Stimulated activated effector memory CD8-positive, alpha-beta T cell treated with anti-CD3 and anti-CD28 coated beads, Interleukin-12 subunit alpha, Interleukin-12 subunit beta, amount 100 ng/mL, for 72 hours (primary cell): ENCODE results near the gene PIERCE2.
"Not testable (repeated sequence)": the region's sequence is repeated elsewhere in the genome, so short reads cannot be mapped to it uniquely, and the experiment has no call there.

ENCODE experiments used
- ATAC-seq: fragments of 150-1000 bp; cut with Tn5 transposase; 2 replicates; pipeline ENCODE4 v1.10.0; 2021
- DNase-seq, 2 donors: peaks; one replicate each; pipeline ENCODE4 v3.0.0; 2021 to 2022; ENCODE audit warnings: low spot score in 2 of 2
- H3K27ac Mint-ChIP-seq: one replicate; pipeline ENCODE4 v1.8.0; 2022; ENCODE audit warnings: mild to moderate bottlenecking, mixed read lengths
- H3K36me3 Mint-ChIP-seq: one replicate; pipeline ENCODE4 v1.8.0; 2022; ENCODE audit warnings: mild to moderate bottlenecking, mixed read lengths
- H3K4me1 Mint-ChIP-seq: one replicate; pipeline ENCODE4 v1.8.0; 2022; ENCODE audit warnings: mixed read lengths
- H3K4me3 Mint-ChIP-seq: one replicate; pipeline ENCODE4 v1.8.0; 2022; ENCODE audit warnings: mild to moderate bottlenecking, mixed read lengths
- H3K9me3 Mint-ChIP-seq: one replicate; pipeline ENCODE4 v1.8.0; 2022; ENCODE audit warnings: mixed read lengths

The PIERCE2 gene

DNA sequence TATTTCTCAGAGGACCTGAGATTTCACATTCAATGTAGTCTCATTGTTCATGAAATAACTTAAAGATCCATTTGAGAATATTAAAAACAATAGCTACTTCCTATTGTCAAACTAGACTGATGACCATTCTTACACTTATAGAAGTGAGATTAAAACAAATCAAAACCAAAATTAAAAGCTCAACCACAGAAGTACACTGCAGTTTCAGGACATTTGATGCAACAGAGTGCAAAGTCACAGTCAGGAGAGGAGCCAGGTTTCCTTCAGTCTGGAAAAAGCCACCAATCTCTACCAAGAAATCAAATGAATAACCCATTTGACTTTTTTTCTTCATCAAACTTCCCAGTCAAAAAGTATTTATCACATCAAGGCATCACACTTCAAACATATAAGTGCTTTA lies 5.6 kb upstream of the PIERCE2 start:
- Mint-ChIP-seq H3K4me3 (peak overlapping the region; percentile 7), H3K27ac (peak overlapping the region; percentile 14), H3K36me3 (no peaks in the 10 kb centered on the region), H3K4me1 (peaks cover 44% of the 10 kb centered on the region), H3K9me3 (no peaks in the 10 kb centered on the region)
- DNase-seq (no peak), ATAC-seq (peak; percentile 50)

DNA sequence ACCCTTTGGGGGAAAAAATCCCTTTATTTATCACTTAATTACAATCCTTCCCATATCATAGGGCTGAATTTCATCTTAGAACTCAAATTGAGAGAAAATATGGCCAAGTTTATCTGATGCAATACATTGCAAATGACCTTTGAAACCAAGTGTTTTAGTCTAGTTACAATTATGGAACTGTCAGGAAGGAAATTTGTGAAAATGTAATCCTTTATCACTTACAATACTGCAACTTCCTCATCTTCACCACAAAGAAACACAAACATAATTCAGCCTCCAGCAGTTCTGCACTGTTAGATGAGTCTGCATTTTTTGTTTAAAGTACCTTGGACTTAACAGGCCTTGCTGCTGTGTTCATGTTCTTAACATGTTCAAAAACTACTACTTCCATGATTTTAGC lies 4.8 kb upstream of the PIERCE2 start:
- ATAC-seq (no peak), DNase-seq (no peak)
- Mint-ChIP-seq H3K27ac (peak overlapping the region; percentile 14), H3K4me3 (peak overlapping the region; percentile 7), H3K36me3 (peaks cover 6% of the 10 kb centered on the region), H3K4me1 (peaks cover 39% of the 10 kb centered on the region), H3K9me3 (no peaks in the 10 kb centered on the region)

DNA sequence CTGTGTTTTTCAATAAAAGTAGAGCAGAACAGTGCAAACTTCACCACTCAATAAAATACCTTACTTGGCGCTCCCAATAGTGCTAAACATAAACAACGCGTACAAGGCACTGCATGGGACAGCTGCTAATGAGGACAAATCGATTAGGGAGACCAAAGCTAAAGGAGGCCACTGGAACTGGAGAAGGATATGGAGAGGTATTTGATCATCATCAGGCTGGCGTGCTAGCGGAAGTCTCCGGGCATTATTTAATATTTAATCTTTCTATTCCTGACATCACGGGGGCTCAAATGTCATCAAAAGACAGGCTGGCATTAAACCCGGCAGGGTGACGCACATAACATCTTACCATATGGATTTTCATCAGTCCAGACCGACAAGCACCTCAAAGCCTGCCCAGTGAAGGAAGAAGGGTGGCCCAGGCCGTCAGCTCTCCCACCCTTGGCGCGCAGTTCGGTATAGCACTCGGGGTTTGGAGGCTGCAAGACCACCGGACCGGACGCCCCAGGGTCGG lies 740 bp upstream of the PIERCE2 start:
- no peaks in the 10 kb centered on the region for H3K9me3 Mint-ChIP-seq
- DNase-seq (no peak), ATAC-seq (no peak)
- peaks cover 26% of the 10 kb centered on the region for H3K4me1 Mint-ChIP-seq
- peak overlapping the region; percentile 88 for H3K27ac Mint-ChIP-seq
- H3K36me3 Mint-ChIP-seq, result peaks cover 7% of the 10 kb centered on the region
- peak overlapping the region; percentile 82 for H3K4me3 Mint-ChIP-seq

DNA sequence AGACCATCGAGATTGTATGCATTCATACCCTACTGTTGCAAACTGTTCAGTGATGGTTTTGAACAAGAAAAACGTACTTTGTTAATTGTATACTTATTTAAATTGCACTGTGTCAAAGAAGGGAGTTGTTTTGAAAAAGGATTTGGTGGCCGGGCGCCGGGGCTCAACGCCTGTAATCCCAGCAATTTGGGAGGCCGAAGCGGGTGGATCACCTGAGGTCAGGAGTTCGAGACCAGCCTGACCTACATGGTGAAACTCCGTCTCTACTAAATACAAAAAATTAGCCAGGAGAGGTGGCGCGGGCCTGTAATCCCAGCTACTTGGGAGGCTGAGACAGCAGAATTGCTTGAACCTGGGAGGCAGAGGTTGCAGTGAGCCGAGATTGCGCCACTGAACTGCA lies 681 bp downstream of the PIERCE2 start:
- ATAC-seq, H3K27ac Mint-ChIP-seq, H3K9me3 Mint-ChIP-seq, H3K36me3 Mint-ChIP-seq: not testable (repeated sequence)
- H3K4me1 Mint-ChIP-seq, result peaks cover 12% of the 10 kb centered on the region
- H3K4me3 Mint-ChIP-seq, result peak overlapping the region; percentile 82
- peak in 1 of 2 donors; percentile 43 for DNase-seq

DNA sequence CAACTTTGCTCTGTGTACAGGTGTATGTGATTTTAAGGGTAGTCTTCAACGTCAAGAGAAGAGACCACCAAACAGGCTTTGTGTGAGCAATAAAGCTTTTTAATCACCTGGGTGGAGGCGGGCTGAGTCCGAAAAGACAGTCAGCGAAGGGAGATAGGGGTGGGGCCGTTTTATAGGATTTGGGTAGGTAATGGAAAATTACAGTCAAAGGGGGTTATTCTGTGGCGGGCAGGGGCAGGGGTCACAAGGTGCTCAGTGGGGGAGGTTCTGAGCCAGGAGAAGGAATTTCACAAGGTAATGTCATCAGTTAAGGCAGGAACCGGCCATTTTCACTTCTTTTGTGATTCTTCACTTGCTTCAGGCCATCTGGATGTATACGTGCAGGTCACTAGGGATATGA lies 9.4 kb downstream of the PIERCE2 start:
- peak overlapping the region; percentile 6 for H3K27ac Mint-ChIP-seq
- not testable (repeated sequence) for H3K4me3 Mint-ChIP-seq

DNA sequence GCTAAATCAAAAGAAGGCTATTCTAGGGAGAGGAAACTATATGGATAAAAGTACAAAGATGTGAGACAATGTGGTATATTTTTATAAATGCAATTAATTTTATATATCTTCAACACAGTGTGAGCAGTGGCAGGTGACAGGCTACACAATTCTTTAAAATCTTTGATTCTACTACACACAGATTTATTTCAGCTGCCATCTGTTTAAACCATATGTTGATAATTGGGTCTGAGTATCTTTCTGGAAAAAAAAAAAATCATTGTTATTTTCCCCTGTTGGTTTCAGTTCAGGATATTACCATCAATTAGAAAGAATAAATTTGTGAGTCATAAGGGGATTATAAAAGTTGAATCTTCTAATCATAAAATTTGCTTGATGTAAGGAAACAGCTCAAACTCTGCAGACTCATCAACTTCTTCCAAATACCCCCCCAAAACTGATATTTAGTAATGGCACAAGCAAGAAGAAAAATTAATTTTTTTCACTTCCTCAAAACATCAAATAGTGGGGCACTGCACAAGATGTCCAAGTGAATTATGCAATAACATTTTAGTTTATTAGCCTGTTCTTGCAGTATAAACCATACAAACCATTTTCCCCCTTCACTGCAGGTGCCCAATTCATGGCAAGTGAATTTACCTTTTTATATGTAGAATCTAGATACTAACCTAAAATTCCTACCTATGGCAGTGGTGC lies 12.0 kb downstream of the PIERCE2 start:
- ATAC-seq, result no peak
- Mint-ChIP-seq H3K36me3 (no peaks in the 10 kb centered on the region), H3K27ac (no peak overlapping the region), H3K4me1 (no peaks in the 10 kb centered on the region), H3K9me3 (no peaks in the 10 kb centered on the region), H3K4me3 (no peak overlapping the region)
- DNase-seq, result no peak

More for the DNA sequence above, 9.4 kb downstream of the PIERCE2 start:
- H3K4me1 Mint-ChIP-seq, DNase-seq, ATAC-seq, H3K9me3 Mint-ChIP-seq, H3K36me3 Mint-ChIP-seq: not testable (repeated sequence)

DNA sequence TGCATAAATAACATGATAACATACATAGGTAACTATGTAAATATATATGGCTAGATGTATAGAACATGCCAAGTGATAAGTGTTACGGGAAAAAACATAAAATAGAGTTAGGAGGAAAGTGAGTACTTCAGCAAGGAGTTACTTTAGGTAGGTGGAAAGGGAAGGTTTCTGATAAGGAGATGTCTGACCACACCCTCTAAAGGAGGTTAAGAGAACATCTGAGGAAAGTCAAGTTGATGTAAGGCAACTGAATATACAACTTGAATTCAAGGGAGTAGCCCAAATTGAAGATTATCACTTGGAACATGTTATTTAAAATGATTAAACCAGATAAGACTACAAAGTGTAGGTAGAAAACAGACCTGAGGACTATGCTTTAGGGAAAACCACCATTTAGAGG lies 13.8 kb downstream of the PIERCE2 start:
- DNase-seq (no peak), ATAC-seq (no peak)
- no peaks in the 10 kb centered on the region for H3K4me1 Mint-ChIP-seq
- H3K36me3 Mint-ChIP-seq, result no peaks in the 10 kb centered on the region
- no peak overlapping the region for H3K4me3 Mint-ChIP-seq
- H3K9me3 Mint-ChIP-seq, result no peaks in the 10 kb centered on the region
- no peak overlapping the region for H3K27ac Mint-ChIP-seq

DNA sequence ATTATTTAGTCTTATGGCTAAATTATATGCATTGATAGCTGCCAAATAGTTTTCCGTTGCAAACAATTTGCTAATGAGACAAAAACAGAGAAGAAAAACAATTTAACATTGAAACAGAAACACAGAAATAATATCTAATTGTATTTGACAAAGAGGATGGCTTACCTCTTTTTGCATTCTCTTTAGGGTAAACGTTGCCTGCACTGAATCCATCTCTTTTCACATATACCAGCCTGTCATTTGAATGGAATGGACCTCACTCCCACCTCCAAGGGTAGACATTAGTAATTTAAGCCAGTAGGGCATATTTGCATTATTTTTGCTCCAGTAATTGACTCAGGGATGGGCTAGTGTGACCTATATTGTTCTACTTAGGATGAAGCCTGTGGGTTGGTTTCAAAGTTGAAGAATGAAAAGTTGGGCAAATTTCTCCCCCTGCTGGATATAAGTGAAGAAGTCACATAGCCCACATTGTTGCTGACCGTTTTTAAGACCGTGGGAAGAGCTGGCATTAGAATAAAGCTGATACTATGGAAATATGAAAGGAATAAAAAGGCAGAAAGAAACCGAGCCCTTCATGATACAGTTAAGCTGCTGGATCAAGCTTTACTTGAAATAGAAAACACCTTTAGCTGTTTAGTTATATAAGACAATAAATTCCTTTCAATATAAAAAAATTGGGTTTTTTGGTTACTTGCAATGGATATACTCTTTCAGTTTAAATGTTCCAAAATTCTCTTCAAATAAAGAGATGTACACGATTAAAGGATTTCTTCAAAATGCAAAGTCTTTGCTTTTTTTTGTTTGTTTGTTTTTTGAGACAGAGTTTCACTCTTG lies 26.9 kb downstream of the PIERCE2 start:
- H3K27ac Mint-ChIP-seq, result no peak overlapping the region
- no peak overlapping the region for H3K4me3 Mint-ChIP-seq
- DNase-seq (no peak), ATAC-seq (peak; percentile 78)
- no peaks in the 10 kb centered on the region for H3K9me3 Mint-ChIP-seq
- H3K4me1 Mint-ChIP-seq, result no peaks in the 10 kb centered on the region
- no peaks in the 10 kb centered on the region for H3K36me3 Mint-ChIP-seq

DNA sequence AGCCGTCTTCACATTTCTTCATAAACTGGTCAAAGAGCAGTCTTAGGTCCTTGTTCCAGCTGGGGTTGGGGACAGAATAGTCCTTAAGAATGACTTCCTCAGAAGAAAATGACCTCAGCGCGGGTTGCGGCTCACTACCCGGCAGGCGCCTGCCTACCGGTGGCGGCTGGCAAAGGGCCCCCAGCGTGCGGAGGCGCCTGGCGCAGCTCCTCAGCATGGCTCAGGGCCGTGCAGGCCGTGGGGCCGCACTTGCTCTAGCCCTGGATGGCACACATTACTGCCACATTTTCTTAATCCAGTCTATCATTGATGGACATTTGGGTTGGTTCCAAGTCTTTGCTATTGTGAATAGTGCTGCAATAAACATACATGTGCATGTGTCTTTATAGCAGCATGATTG lies 34.8 kb downstream of the PIERCE2 start:
- not testable (repeated sequence) for H3K27ac Mint-ChIP-seq, ATAC-seq, H3K36me3 Mint-ChIP-seq, H3K4me1 Mint-ChIP-seq, H3K4me3 Mint-ChIP-seq, DNase-seq, H3K9me3 Mint-ChIP-seq

DNA sequence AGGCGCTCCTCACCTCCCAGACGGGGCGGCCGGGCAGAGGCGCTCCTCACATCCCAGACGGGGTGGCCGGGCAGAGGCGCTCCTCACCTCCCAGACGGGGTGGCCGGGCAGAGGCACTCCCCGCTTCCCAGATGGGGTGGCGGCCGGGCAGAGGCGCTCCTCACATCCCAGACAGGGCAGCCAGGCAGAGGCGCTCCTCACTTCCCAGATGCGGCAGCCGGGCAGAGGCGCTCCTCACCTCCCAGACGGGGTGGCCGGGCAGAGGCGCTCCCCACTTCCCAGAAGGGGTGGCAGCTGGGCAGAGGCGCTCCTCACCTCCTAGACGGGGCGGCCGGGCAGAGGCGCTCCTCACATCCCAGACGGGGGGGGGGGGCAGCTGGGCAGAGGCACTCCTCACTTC lies 37.6 kb downstream of the PIERCE2 start:
- H3K4me1 Mint-ChIP-seq, ATAC-seq, H3K36me3 Mint-ChIP-seq, H3K9me3 Mint-ChIP-seq, DNase-seq, H3K27ac Mint-ChIP-seq, H3K4me3 Mint-ChIP-seq: not testable (repeated sequence)

DNA sequence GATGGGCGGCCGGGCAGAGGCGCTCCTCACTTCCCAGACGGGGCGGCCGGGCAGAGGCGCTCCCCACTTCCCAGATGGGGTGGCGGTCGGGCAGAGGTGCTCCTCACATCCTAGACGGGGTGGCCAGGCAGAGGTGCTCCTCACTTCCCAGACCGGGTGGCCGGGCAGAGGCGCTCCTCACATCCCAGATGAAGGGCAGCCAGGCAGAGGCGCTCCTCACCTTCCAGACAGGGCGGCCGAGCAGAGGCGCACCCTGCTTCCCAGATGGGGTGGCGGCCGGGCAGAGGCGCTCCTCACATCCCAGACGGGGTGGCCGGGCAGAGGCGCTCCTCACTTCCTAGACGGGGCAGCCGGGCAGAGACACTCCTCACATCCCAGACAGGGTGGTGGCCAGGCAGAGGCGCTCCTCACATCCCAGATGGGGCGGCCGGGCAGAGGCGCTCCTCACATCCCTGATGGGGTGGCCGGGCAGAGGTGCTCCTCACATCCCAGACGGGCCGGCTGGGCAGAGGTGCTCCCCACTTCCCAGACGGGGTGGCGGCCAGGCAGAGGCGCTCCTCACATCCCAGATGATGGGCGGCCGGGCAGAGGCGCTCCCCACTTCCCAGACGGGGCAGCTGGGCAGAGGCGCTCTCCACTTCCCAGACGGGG lies 38.2 kb downstream of the PIERCE2 start:
- H3K4me1 Mint-ChIP-seq, DNase-seq, H3K4me3 Mint-ChIP-seq, H3K36me3 Mint-ChIP-seq, ATAC-seq, H3K9me3 Mint-ChIP-seq, H3K27ac Mint-ChIP-seq: not testable (repeated sequence)

DNA sequence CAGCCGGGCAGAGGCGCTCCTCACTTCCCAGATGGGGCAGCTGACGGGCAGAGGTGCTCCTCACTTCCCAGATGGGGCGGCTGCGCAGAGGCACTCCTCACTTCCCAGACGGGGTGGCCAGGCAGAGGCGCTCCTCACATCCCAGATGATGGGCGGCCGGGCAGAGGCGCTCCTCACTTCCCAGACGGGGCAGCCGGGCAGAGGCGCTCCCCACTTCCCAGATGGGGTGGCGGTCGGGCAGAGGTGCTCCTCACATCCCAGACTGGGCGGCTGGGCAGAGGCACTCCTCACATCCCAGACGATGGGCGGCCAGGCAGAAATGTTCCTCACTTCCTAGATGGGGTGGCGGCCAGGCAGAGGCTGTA lies 38.7 kb downstream of the PIERCE2 start:
- DNase-seq, H3K4me3 Mint-ChIP-seq, H3K27ac Mint-ChIP-seq, H3K36me3 Mint-ChIP-seq, H3K9me3 Mint-ChIP-seq, ATAC-seq, H3K4me1 Mint-ChIP-seq: not testable (repeated sequence)

DNA sequence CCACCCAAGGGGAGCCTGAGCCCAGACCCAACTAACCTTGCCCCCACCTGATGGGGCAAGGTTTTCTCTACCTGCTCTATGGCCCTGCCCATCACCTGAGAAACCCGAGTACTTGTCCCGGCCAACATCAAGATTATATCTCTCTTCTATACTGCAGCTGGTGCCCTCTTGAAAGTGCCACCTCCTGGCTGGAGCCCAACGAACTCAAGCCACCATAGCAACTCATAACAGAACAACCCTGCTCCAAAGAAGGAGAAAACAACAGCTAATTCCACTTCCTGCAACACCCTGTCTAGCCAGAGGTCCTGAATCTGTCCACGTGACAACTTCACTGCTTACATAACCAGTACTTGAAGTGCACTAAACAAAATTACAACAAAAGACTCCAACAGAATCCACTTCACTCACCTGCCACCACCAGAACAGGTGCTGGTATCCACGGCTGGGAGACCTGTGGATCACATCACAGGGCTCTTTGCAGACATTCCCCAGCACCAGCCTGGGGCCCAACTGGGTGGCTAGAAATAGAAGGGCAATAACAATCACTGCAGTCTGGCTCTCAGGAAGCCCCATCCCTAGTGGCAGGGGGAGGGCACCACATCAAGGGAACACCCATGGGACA lies 49.2 kb downstream of the PIERCE2 start:
- Mint-ChIP-seq H3K4me1 (no peaks in the 10 kb centered on the region), H3K4me3 (no peak overlapping the region), H3K27ac (no peak overlapping the region), H3K9me3 (no peaks in the 10 kb centered on the region), H3K36me3 (no peaks in the 10 kb centered on the region)
- DNase-seq (no peak), ATAC-seq (no peak)

DNA sequence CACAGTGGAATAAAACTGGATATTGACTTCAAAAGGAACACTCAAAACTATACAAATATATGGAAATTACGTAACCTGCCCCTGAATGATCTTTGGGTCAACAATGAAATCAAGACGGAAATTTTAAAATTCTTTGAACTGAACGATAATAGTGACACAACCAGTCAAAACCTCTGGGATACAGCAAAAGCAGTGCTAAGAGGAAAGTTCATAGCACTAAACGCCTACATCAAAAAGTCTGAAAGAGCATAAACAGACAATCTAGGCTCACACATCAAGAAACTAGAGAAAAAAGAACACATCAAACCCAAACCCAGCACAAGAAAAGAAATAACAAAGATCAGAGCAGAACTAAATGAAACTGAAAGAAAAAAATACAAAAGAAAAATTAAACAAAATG lies 53.2 kb downstream of the PIERCE2 start:
- Mint-ChIP-seq H3K9me3 (no peaks in the 10 kb centered on the region), H3K27ac (no peak overlapping the region), H3K4me1 (no peaks in the 10 kb centered on the region), H3K36me3 (no peaks in the 10 kb centered on the region), H3K4me3 (no peak overlapping the region)
- DNase-seq (no peak), ATAC-seq (no peak)

DNA sequence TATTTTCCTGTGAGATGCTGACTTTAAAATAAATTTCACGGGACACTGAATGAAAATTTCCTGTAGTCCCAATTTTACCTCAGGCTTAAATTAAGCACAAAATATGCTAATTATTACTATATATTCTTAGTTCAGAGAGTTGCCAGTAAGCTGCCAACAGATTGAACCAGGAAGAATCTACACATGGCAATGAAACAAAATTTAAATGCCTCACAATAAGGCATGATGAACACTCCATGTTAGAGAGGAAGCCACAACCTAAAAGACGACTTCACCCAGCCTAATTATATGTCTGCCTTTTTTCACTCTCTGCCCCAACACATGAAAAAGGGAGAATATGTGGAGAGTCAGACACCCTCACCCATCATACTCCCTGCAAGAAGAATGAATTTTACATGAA lies 60.0 kb downstream of the PIERCE2 start:
- no peak overlapping the region for H3K4me3 Mint-ChIP-seq
- H3K36me3 Mint-ChIP-seq, result no peaks in the 10 kb centered on the region
- no peak overlapping the region for H3K27ac Mint-ChIP-seq
- no peak for ATAC-seq
- no peak for DNase-seq
- H3K4me1 Mint-ChIP-seq, result no peaks in the 10 kb centered on the region
- H3K9me3 Mint-ChIP-seq, result no peaks in the 10 kb centered on the region
